ENCODE results near the gene NOL12.

The NOL12 gene

DNA sequence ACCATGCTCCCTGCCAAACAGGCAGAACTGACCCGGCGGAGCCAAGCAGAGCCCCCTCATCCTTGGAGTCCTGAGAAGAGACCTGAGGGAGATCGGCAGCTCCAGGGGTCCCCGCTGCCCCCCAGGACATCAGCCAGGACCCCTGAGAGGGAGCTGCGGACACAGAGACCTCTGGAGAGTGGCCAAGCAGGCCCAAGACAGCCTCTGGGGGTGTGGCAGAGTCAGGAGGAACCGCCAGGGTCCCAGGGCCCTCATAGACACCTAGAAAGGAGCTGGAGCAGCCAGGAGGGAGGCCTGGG lies 48.2 kb downstream of the NOL12 start:
- TF ChIP-seq, protein P1, sequence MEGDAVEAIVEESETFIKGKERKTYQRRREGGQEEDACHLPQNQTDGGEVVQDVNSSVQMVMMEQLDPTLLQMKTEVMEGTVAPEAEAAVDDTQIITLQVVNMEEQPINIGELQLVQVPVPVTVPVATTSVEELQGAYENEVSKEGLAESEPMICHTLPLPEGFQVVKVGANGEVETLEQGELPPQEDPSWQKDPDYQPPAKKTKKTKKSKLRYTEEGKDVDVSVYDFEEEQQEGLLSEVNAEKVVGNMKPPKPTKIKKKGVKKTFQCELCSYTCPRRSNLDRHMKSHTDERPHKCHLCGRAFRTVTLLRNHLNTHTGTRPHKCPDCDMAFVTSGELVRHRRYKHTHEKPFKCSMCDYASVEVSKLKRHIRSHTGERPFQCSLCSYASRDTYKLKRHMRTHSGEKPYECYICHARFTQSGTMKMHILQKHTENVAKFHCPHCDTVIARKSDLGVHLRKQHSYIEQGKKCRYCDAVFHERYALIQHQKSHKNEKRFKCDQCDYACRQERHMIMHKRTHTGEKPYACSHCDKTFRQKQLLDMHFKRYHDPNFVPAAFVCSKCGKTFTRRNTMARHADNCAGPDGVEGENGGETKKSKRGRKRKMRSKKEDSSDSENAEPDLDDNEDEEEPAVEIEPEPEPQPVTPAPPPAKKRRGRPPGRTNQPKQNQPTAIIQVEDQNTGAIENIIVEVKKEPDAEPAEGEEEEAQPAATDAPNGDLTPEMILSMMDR (IDR thresholded peaks at IDR 0.05; ENCODE audit: low read depth, low read length, missing control alignments), result no peak
- Histone ChIP-seq H3K27me3 (replicated peaks) (no peaks in the 10 kb centered on the region), H3K4me3 (ENCODE audit: low read depth, low read length) (no peak overlapping the region), H3K36me3 (replicated peaks) (no peaks in the 10 kb centered on the region), H3K27ac (no peak overlapping the region)
- DNase-seq, result no peak
- in situ Hi-C loops (cut with HindIII; ENCODE audit: low pct_ligation_motif_present, low sequenced_read_pairs), result no loop called here

DNA sequence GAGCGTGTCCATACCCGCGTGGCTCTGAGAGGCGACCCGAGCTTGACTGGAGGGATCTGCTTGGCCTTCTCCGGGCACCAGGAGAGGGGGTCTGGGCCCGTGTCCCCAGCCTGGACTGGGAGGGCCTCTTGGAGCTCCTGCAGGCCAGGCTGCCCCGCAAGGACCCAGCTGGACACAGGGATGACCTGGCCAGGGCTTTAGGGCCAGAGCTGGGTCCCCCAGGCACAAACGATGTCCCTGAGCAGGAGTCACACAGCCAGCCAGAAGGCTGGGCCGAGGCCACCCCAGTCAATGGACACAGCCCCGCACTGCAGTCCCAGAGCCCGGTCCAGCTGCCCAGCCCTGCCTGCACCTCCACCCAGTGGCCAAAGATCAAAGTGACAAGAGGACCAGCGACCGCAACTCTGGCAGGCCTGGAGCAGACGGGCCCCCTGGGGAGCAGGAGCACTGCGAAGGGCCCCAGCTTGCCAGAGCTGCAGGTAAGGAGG lies 48.9 kb downstream of the NOL12 start:
- no peaks in the 10 kb centered on the region for H3K27me3 ChIP-seq (replicated peaks)
- no peak for DNase-seq
- H3K4me3 ChIP-seq (ENCODE audit: low read depth, low read length), result no peak overlapping the region
- no peak overlapping the region for H3K27ac ChIP-seq
- in situ Hi-C loops (cut with HindIII; ENCODE audit: low pct_ligation_motif_present, low sequenced_read_pairs), result no loop called here
- TF ChIP-seq, protein P1 (IDR thresholded peaks at IDR 0.05; ENCODE audit: low read depth, low read length, missing control alignments), result peak; percentile 60
- no peaks in the 10 kb centered on the region for H3K36me3 ChIP-seq (replicated peaks)

DNA sequence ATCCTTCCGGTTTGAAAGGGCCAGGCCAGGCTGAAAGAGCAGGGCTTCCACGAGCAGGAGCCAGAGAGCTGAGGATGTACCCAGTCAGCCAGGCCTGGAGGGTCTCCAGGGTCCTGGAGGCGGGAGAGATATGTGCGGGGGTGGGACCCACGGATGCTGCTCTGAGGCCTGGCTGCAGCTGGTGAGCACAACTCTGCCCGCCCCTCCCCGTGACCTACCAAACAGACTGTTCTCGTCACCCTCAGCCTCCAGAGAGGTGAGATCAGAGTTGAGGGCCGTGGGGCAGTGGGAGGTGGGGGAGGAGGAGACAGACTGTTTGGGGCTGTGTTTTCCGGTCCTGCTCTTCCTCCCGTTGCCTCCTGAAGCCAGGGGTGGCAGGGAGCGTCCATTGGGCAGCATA lies 52.9 kb downstream of the NOL12 start:
- Histone ChIP-seq H3K27me3 (replicated peaks) (no peaks in the 10 kb centered on the region), H3K4me3 (ENCODE audit: low read depth, low read length) (no peak overlapping the region), H3K27ac (no peak overlapping the region), H3K36me3 (replicated peaks) (no peaks in the 10 kb centered on the region)
- in situ Hi-C loops (cut with HindIII; ENCODE audit: low pct_ligation_motif_present, low sequenced_read_pairs), result no loop called here
- TF ChIP-seq, protein P1 (IDR thresholded peaks at IDR 0.05; ENCODE audit: low read depth, low read length, missing control alignments), result no peak
- DNase-seq, result no peak

DNA sequence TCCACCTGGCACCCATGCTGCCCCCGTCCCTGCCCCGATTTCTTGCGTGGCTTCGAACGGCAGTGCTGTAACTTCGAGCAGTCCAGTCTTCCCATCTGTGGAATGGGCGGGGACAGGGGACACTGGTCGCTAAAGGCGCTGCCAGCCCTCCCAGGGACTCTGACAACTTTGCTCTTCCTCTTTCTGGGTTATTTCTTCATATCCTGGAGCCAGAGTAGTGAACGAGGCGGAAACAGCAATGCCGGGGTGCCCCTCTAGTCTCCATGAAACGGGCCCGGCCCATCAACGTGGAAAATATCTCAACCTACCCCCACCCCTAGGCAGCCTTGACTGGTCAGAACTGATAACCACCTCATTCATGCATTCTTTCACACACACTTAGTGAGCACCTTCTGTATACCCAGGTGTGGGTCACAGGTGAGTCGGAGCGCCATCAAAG lies 53.5 kb downstream of the NOL12 start:
- no peak overlapping the region for H3K27ac ChIP-seq
- in situ Hi-C loops (cut with HindIII; ENCODE audit: low pct_ligation_motif_present, low sequenced_read_pairs), result no loop called here
- TF ChIP-seq, protein P1 (IDR thresholded peaks at IDR 0.05; ENCODE audit: low read depth, low read length, missing control alignments), result no peak
- H3K36me3 ChIP-seq (replicated peaks), result no peaks in the 10 kb centered on the region
- DNase-seq, result no peak
- H3K4me3 ChIP-seq (ENCODE audit: low read depth, low read length), result no peak overlapping the region
- no peaks in the 10 kb centered on the region for H3K27me3 ChIP-seq (replicated peaks)

DNA sequence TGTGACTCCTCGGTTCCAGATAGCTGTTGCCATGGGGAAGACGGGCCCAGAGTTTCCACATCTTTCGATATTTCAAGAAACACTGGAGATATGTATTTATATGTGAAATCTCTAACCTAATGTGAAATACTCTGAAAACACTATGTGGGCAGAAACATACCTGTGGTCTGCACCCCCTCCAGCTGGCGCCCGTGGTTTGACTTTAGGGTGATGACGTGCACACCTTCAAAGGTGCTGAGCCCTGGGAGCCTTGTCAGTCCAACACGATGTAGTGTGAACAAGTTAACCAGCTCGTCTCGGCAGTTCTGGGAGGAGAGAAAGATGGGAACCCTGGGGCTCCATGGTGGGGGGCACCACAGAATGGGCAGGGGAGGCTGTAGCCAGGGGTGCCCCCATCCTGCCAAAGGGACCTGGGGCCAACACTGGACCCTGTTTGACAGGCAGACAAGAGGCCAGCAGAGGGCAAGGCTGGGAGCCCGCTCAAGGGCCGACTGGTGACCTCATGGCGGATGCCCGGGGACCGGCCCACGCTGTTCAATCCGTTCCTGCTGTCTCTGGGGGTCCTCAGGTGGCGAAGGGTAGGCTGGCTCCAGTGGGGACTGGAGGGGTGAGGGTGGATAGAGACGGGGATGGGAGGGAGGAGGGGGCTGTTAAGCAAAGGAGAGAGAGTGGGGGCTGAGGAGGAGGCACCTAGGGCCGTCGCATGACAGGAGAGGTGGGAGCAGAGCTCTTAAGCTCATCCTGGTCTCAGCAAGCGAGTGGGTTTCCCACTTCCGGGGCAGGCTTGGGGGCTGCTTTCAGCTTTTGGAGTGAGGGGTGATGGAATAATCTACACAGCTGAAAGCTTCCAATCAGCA lies 54.5 kb downstream of the NOL12 start:
- no peak overlapping the region for H3K4me3 ChIP-seq (ENCODE audit: low read depth, low read length)
- no peak for DNase-seq
- TF ChIP-seq, protein P1 (IDR thresholded peaks at IDR 0.05; ENCODE audit: low read depth, low read length, missing control alignments), result no peak
- no peaks in the 10 kb centered on the region for H3K36me3 ChIP-seq (replicated peaks)
- H3K27ac ChIP-seq, result no peak overlapping the region
- in situ Hi-C loops (cut with HindIII; ENCODE audit: low pct_ligation_motif_present, low sequenced_read_pairs), result no loop called here
- no peaks in the 10 kb centered on the region for H3K27me3 ChIP-seq (replicated peaks)

All from brain microvascular endothelial cell (primary cell).